ENCODE measurements around the gene DIPK1A.

DNA sequence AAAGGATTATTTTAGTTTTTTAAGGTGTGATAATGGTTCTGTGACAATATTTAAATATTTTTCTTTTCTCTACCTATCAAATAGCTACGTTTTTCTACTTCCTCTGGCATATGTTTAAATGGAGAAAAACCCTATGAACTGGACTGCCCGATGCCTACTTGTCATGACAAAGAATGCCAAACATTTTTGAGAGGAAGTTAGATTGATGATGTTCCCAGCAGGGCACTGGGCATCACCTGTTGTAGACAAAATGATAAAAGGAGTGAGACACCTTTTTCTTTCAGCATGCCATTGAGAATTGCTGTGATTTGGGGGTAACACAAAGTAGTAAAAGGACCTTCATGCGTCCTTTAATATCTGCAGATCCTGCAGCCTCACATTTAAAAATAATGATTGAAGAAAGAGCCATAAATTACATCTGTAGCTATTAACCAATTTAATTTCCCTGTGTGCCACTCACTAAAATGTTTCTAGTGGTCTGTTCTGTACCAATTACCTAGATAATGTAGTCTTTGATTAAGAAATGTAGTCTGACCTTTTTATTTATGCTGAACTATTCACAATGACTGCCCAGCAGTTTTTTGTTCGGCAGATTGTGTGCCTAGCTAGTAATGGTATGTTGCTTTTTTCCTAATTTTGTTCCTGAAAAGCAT lies 81.8 kb downstream of the DIPK1A start:
- TF ChIP-seq, protein P1, sequence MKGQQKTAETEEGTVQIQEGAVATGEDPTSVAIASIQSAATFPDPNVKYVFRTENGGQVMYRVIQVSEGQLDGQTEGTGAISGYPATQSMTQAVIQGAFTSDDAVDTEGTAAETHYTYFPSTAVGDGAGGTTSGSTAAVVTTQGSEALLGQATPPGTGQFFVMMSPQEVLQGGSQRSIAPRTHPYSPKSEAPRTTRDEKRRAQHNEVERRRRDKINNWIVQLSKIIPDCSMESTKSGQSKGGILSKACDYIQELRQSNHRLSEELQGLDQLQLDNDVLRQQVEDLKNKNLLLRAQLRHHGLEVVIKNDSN (IDR thresholded peaks at IDR 0.05) = no peak
- TF ChIP-seq YY1 (IDR thresholded peaks at IDR 0.05; ENCODE audit: low read depth) (no peak), ZBTB7A (IDR thresholded peaks at IDR 0.05; ENCODE audit: low read depth) (no peak), EP300 (IDR thresholded peaks at IDR 0.05; ENCODE audit: borderline replicate concordance) (no peak), RAD21 (IDR thresholded peaks at IDR 0.05; ENCODE audit: low read depth) (no peak)
- TF ChIP-seq, protein P2, sequence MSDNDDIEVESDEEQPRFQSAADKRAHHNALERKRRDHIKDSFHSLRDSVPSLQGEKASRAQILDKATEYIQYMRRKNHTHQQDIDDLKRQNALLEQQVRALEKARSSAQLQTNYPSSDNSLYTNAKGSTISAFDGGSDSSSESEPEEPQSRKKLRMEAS (IDR thresholded peaks at IDR 0.05) = no peak
